SK-N-SH (cell line): ENCODE measurements around the gene TNRC6C.

Source experiments
- EZH2phosphoT487 ChIP-seq: fragments of 200-600 bp; sonication (generic); IDR thresholded peaks from 2 replicates; pipeline ENCODE4 v1.6.1; 2017; ENCODE audit warnings: low read depth, mixed run types, mild to moderate bottlenecking, antibody characterized with exemption, moderate library complexity, borderline replicate concordance
- FOSL2 ChIP-seq: IDR thresholded peaks from 2 replicates; pipeline ENCODE4 v1.4.0; 2012; ENCODE audit warnings: low read depth, mild to moderate bottlenecking, moderate library complexity, borderline replicate concordance
- FOXM1 ChIP-seq: IDR thresholded peaks from 2 replicates; pipeline ENCODE4 v1.4.0; 2012; ENCODE audit warnings: low read depth, mild to moderate bottlenecking
- GATA2 ChIP-seq: sonication (generic); formaldehyde crosslinking; IDR thresholded peaks from 2 replicates; pipeline ENCODE4 v1.5.0; 2020; ENCODE audit warnings: mild to moderate bottlenecking, missing genetic modification reagents
- POLR2AphosphoS5 ChIP-seq: IDR thresholded peaks from 2 replicates; pipeline ENCODE4 v1.6.1; 2012; ENCODE audit warnings: low read depth, low read length
- RAD21 ChIP-seq: IDR thresholded peaks from 2 replicates; pipeline ENCODE4 v1.6.1; 2012; ENCODE audit warnings: mild to moderate bottlenecking, low read length
- RFX5 ChIP-seq: IDR thresholded peaks from 2 replicates; pipeline ENCODE4 v1.6.1; 2012; ENCODE audit warnings: mild to moderate bottlenecking, improper control_type of control experiment, low read length
- SMC3 ChIP-seq: IDR thresholded peaks from 2 replicates; pipeline ENCODE4 v1.6.1; 2012; ENCODE audit warnings: low read depth, low read length, improper control_type of control experiment
- TCF12 ChIP-seq: IDR thresholded peaks from 2 replicates; pipeline ENCODE4 v1.4.0; 2012
- TF ChIP-seq, protein P1 (sequence below): fragments of 200-600 bp; sonication (generic); IDR thresholded peaks from 2 replicates; pipeline ENCODE4 v1.6.1; 2017; ENCODE audit warnings: antibody characterized with exemption, mild to moderate bottlenecking, moderate library complexity
- TF ChIP-seq, protein P2 (sequence below): IDR thresholded peaks from 2 replicates; pipeline ENCODE4; 2012
- TF ChIP-seq, protein P3 (sequence below): IDR thresholded peaks from 2 replicates; pipeline ENCODE4 v1.6.1; 2012; ENCODE audit warnings: mild to moderate bottlenecking, low read depth, low read length, moderate library complexity

DNA sequence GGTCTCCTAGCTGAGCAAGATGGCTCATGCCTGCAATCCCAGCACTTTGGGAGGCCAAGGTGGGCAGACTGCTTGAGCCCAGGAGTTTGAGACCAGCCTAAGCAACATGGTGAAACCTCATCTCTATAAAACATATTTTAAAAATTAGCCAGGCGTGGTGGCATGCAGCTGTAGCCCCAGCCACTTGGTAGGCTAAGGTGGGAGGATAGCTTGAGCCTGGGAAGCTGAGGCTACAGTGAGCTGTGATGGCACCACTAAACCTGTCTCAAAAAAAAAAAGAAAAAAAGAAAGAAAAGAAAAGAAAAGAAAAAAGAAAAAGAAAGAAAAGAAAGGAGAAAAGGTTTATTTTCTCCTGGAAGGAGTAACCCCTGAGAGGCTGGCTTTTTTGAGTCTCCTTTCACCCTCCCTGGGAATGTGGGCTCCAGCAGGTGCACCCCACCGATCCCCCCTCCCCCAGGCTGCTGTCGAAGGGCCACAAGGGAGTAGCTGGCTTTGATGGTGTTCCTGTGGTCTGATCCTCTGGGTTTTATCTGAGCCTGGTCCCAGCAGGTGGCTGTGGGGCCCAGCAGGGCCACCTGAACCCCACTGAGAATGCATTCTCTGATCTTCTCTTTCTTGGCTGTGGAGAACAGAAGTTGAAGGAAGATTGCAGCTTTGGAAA is 29.9 kb upstream of the TNRC6C start:
- TF ChIP-seq, protein P1, sequence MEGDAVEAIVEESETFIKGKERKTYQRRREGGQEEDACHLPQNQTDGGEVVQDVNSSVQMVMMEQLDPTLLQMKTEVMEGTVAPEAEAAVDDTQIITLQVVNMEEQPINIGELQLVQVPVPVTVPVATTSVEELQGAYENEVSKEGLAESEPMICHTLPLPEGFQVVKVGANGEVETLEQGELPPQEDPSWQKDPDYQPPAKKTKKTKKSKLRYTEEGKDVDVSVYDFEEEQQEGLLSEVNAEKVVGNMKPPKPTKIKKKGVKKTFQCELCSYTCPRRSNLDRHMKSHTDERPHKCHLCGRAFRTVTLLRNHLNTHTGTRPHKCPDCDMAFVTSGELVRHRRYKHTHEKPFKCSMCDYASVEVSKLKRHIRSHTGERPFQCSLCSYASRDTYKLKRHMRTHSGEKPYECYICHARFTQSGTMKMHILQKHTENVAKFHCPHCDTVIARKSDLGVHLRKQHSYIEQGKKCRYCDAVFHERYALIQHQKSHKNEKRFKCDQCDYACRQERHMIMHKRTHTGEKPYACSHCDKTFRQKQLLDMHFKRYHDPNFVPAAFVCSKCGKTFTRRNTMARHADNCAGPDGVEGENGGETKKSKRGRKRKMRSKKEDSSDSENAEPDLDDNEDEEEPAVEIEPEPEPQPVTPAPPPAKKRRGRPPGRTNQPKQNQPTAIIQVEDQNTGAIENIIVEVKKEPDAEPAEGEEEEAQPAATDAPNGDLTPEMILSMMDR = no peak
- no peak for TF ChIP-seq RFX5
- no peak for TF ChIP-seq RAD21
- TF ChIP-seq SMC3 = no peak
- TF ChIP-seq FOXM1 = no peak
- TF ChIP-seq TCF12 = no peak
- no peak for TF ChIP-seq FOSL2
- no peak for TF ChIP-seq GATA2 (CRISPR knock-in tag)
- TF ChIP-seq POLR2AphosphoS5 = no peak
- TF ChIP-seq, protein P2, sequence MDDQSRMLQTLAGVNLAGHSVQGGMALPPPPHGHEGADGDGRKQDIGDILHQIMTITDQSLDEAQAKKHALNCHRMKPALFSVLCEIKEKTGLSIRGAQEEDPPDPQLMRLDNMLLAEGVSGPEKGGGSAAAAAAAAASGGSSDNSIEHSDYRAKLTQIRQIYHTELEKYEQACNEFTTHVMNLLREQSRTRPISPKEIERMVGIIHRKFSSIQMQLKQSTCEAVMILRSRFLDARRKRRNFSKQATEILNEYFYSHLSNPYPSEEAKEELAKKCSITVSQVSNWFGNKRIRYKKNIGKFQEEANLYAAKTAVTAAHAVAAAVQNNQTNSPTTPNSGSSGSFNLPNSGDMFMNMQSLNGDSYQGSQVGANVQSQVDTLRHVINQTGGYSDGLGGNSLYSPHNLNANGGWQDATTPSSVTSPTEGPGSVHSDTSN = no peak
- no peak for TF ChIP-seq EZH2phosphoT487
- TF ChIP-seq, protein P3, sequence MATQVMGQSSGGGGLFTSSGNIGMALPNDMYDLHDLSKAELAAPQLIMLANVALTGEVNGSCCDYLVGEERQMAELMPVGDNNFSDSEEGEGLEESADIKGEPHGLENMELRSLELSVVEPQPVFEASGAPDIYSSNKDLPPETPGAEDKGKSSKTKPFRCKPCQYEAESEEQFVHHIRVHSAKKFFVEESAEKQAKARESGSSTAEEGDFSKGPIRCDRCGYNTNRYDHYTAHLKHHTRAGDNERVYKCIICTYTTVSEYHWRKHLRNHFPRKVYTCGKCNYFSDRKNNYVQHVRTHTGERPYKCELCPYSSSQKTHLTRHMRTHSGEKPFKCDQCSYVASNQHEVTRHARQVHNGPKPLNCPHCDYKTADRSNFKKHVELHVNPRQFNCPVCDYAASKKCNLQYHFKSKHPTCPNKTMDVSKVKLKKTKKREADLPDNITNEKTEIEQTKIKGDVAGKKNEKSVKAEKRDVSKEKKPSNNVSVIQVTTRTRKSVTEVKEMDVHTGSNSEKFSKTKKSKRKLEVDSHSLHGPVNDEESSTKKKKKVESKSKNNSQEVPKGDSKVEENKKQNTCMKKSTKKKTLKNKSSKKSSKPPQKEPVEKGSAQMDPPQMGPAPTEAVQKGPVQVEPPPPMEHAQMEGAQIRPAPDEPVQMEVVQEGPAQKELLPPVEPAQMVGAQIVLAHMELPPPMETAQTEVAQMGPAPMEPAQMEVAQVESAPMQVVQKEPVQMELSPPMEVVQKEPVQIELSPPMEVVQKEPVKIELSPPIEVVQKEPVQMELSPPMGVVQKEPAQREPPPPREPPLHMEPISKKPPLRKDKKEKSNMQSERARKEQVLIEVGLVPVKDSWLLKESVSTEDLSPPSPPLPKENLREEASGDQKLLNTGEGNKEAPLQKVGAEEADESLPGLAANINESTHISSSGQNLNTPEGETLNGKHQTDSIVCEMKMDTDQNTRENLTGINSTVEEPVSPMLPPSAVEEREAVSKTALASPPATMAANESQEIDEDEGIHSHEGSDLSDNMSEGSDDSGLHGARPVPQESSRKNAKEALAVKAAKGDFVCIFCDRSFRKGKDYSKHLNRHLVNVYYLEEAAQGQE = no peak
